GM21526 (cell line): ENCODE data around the gene MBD2.
"Not testable (repeated sequence)": the region's sequence is repeated elsewhere in the genome, so short reads cannot be mapped to it uniquely, and the experiment has no call there.

Experiments
- ATAC-seq: cut with Tn5 transposase; IDR thresholded peaks from one replicate; pipeline ENCODE4 v1.9.1; 2021; ENCODE audit warnings: moderate library complexity; ENCODE audit not compliant: unreplicated experiment, low FRiP score

MBD2 gene

GRCh38 chr18:54155412-54155811, 69.1 kb downstream of the MBD2 start:
- no peak for ATAC-seq

- ATAC-seq = no peak
Observed at GRCh38 chr18:54154231-54154630, 70.2 kb downstream of the MBD2 start.

GRCh38 chr18:54151376-54151775, 73.1 kb downstream of the MBD2 start:
- no peak for ATAC-seq

GRCh38 chr18:54150226-54150625, 74.2 kb downstream of the MBD2 start:
- ATAC-seq = no peak

GRCh38 chr18:54149078-54149697, 75.3 kb downstream of the MBD2 start:
- ATAC-seq = peak; percentile 45

GRCh38 chr18:54148678-54149077, 75.8 kb downstream of the MBD2 start:
- no peak for ATAC-seq

- no peak for ATAC-seq
Observed at GRCh38 chr18:54148151-54148550, 76.3 kb downstream of the MBD2 start.

GRCh38 chr18:54147439-54147838, 77.0 kb downstream of the MBD2 start:
- peak; percentile 81 for ATAC-seq

GRCh38 chr18:54141041-54141608, 83.3 kb downstream of the MBD2 start:
- no peak for ATAC-seq

- ATAC-seq = no peak
Observed at GRCh38 chr18:54140641-54141040, 83.8 kb downstream of the MBD2 start.

- no peak for ATAC-seq
Observed at GRCh38 chr18:54135216-54135615, 89.3 kb downstream of the MBD2 start.

GRCh38 chr18:54134053-54134452, 90.4 kb downstream of the MBD2 start:
- ATAC-seq = no peak

GRCh38 chr18:54130631-54131030, 93.8 kb downstream of the MBD2 start:
- no peak for ATAC-seq

GRCh38 chr18:54130177-54130576, 94.3 kb downstream of the MBD2 start:
- ATAC-seq = no peak

- ATAC-seq = peak; percentile 92
Observed at GRCh38 chr18:54129448-54130067, 94.9 kb downstream of the MBD2 start.

GRCh38 chr18:54127759-54128378, 96.6 kb downstream of the MBD2 start:
- peak; percentile 67 for ATAC-seq

- no peak for ATAC-seq
Observed at GRCh38 chr18:54125429-54125828, 99.0 kb downstream of the MBD2 start.

GRCh38 chr18:54123720-54124440, 100.6 kb downstream of the MBD2 start:
- ATAC-seq = not testable (repeated sequence)

- peak; percentile 94 for ATAC-seq
Observed at GRCh38 chr18:54119524-54120019, 104.9 kb downstream of the MBD2 start.

- ATAC-seq = no peak
Observed at GRCh38 chr18:54117853-54118773, 106.4 kb downstream of the MBD2 start.
